Measurements from ENCODE around the gene SVOPL. TPM values are rescaled to one million over a fixed set of nuclear protein-coding genes. Genes with fewer than 3 reads are reported as not detected.

SVOPL gene
- total RNA-seq, 1 experiment from 2014 or later: 1.1 TPM

DNA sequence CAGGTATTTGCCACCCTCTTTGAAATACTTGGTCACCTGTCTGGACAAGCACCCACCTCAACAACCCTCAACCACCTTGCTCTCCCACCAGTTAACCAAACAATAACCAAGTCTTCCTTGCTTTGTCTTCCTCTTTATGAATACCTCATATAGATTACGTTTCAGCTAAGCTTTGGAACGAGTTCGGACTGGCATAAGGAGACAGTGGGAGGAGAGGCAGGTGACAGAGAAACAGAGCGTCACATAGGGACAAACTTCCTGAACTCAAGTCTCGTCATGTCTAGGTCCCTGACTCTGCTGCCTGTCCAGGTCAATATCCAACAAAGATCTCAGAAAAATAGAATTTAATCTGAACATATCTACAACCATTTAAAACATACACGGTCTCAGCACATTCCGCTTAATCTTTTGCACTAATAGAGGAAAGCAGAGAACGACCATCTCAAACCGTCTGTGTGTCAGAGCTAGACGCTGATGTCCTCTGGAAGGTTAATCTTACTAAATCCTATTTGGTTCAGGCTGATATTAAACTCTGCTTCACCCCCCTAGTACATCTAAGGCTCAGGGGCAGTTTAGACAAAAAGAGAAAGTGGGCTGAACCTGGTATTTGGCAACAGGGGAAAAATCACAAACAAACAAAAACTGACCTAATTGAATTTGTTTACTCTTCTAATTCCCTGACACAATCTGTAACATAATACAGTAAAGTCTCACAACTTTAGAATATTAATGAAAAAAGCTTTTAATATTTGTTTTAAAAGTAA lies 26.4 kb upstream of the SVOPL start:
- peaks cover 6% of the 10 kb centered on the region; the same call in 1 of the 2 replicates for H3K4me1 ChIP-seq (ENCODE audit: insufficient read depth, low read length)
- H3K4ac ChIP-seq (ENCODE audit: low read depth, low read length): no peak overlapping the region
- no peak overlapping the region for H4K5ac ChIP-seq (ENCODE audit: insufficient read length, low read depth, low read length)
- no peak overlapping the region for H2BK20ac ChIP-seq (ENCODE audit: low read depth, low read length, poor library complexity, severe bottlenecking)
- H3K79me1 ChIP-seq (ENCODE audit: insufficient read depth, low read depth, low read length, poor library complexity, severe bottlenecking): no peaks in the 10 kb centered on the region
- no peak overlapping the region for H4K8ac ChIP-seq (replicated peaks; ENCODE audit: insufficient read length, low read depth, low read length)
- no peaks in the 10 kb centered on the region for H3K23me2 ChIP-seq (ENCODE audit: insufficient read length, low read depth, low read length, poor library complexity, severe bottlenecking)
- H4K20me1 ChIP-seq (ENCODE audit: control insufficient read depth, insufficient read depth, insufficient read length): no peaks in the 10 kb centered on the region
- no peaks in the 10 kb centered on the region for H3K79me2 ChIP-seq (ENCODE audit: insufficient read depth, low read length)
- H3K9me3 Mint-ChIP-seq: no peaks in the 10 kb centered on the region
- no peak overlapping the region for H3K14ac ChIP-seq (ENCODE audit: insufficient read depth, low read length)
- H3K27me3 Mint-ChIP-seq (ENCODE audit: low read depth): no peaks in the 10 kb centered on the region
- H2BK12ac ChIP-seq (ENCODE audit: insufficient read length, low read depth, low read length): no peak overlapping the region
- H2BK15ac ChIP-seq (ENCODE audit: low read depth, low read length): no peak overlapping the region
- H3T11ph ChIP-seq (ENCODE audit: low read length): no peak overlapping the region
- TF ChIP-seq, protein P1, sequence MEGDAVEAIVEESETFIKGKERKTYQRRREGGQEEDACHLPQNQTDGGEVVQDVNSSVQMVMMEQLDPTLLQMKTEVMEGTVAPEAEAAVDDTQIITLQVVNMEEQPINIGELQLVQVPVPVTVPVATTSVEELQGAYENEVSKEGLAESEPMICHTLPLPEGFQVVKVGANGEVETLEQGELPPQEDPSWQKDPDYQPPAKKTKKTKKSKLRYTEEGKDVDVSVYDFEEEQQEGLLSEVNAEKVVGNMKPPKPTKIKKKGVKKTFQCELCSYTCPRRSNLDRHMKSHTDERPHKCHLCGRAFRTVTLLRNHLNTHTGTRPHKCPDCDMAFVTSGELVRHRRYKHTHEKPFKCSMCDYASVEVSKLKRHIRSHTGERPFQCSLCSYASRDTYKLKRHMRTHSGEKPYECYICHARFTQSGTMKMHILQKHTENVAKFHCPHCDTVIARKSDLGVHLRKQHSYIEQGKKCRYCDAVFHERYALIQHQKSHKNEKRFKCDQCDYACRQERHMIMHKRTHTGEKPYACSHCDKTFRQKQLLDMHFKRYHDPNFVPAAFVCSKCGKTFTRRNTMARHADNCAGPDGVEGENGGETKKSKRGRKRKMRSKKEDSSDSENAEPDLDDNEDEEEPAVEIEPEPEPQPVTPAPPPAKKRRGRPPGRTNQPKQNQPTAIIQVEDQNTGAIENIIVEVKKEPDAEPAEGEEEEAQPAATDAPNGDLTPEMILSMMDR (conservative IDR thresholded peaks at IDR 0.05): no peak
- 0 out of 7 replicates have a peak overlapping the region, but pooled peaks of 1 of the 3 experiments have one; percentile 31 for H3K27ac Mint-ChIP-seq
- no peak overlapping the region for H3K56ac ChIP-seq (ENCODE audit: insufficient read length, low read depth, low read length)
- H3K9me3 ChIP-seq (ENCODE audit: control insufficient read depth, low read depth, low read length): no peaks in the 10 kb centered on the region
- H3K36me3 Mint-ChIP-seq (ENCODE audit: insufficient read depth in 1 of 3, low read depth in 3 of 3): no peaks in the 10 kb centered on the region
- H2BK5ac ChIP-seq (ENCODE audit: insufficient read length, low read length): no peak overlapping the region
- H3K27me3 ChIP-seq (ENCODE audit: insufficient read depth, low read length): no peaks in the 10 kb centered on the region
- no peak overlapping the region for H3K4me3 Mint-ChIP-seq
- no peak overlapping the region for H2BK120ac ChIP-seq (ENCODE audit: low read depth, low read length, poor library complexity, severe bottlenecking)
- peaks cover 14 to 16% of the 10 kb centered on the region in 2 experiments for H3K4me1 Mint-ChIP-seq
- H2AK5ac ChIP-seq (ENCODE audit: insufficient read length, low read length): no peak overlapping the region
- no peak overlapping the region for H3K4me2 ChIP-seq (ENCODE audit: insufficient read depth, insufficient read length, low read length)
- no peak overlapping the region for H3K18ac ChIP-seq (ENCODE audit: insufficient read length, low read depth, low read length)
- no peak overlapping the region for H2AFZ ChIP-seq (ENCODE audit: low read length)
- H3K23ac ChIP-seq (ENCODE audit: insufficient read length, low read depth, low read length): no peak overlapping the region
- WGBS (ENCODE audit: extremely low coverage, insufficient read length, low lambda C conversion rate): no CpG with 5 or more reads among the region's 10 CpGs
- no peak overlapping the region for H3K27ac ChIP-seq (ENCODE audit: insufficient read length, low read depth, low read length)
- H4K91ac ChIP-seq (ENCODE audit: insufficient read length, low read depth, low read length): no peak overlapping the region
- DNase-seq: no peak
- H3K9ac ChIP-seq (ENCODE audit: extremely low read depth, insufficient read length, low read length): no peak overlapping the region
